HG03025 (cell line): ENCODE results near the gene PCDHA2.
"Not testable (repeated sequence)": the region's sequence is repeated elsewhere in the genome, so short reads cannot be mapped to it uniquely, and the experiment has no call there.

ENCODE experiments used
- ATAC-seq: cut with Tn5 transposase; IDR thresholded peaks from one replicate; pipeline ENCODE4 v1.9.1; 2021; ENCODE audit warnings: mild to moderate bottlenecking, moderate library complexity; ENCODE audit not compliant: unreplicated experiment, low FRiP score

PCDHA2 gene

GRCh38 chr5:140808889-140809291, 14.2 kb downstream of the PCDHA2 start:
- no peak for ATAC-seq

DNA sequence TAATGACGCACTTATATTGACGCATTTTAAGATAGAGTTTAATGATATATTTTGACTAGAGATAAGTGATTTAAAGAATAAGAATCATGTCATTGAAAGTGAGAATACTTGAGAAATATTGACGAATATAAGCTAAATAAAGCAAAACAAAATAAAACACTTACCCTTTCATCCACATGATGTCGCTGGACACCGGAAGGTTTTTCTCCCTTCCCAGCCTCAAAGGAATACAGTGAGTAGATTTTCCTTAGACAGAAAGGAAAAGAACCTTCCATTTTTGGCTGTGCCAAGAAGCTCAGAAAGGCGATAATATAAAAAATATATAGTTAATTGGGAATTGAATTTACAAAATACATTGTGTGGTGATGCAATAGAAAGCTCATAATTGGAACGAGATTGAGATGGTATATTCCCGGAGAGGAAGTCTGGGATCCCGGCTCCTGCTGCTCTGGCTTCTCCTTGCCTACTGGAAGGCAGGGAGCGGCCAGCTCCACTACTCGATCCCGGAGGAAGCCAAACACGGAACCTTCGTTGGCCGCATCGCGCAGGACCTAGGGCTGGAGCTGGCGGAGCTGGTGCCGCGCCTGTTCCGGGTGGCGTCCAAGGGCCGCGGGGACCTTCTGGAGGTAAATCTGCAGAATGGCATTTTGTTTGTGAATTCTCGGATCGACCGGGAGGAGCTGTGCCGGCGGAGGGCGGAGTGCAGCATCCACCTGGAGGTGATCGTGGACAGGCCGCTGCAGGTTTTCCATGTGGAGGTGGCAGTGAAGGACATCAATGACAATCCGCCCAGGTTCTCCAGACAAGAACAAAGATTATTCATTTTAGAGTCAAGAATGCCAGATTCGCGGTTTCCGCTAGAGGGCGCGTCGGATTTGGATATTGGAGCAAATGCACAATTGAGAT, 27.0 kb downstream of the PCDHA2 start, which contains the start of gene PCDHA5:
PCDHA5 (plus strand) TSS at position 239 of the 906 bp plus-strand sequence.
- no peak for ATAC-seq

GRCh38 chr5:140822281-140822629, 27.6 kb downstream of the PCDHA2 start:
- no peak for ATAC-seq

DNA sequence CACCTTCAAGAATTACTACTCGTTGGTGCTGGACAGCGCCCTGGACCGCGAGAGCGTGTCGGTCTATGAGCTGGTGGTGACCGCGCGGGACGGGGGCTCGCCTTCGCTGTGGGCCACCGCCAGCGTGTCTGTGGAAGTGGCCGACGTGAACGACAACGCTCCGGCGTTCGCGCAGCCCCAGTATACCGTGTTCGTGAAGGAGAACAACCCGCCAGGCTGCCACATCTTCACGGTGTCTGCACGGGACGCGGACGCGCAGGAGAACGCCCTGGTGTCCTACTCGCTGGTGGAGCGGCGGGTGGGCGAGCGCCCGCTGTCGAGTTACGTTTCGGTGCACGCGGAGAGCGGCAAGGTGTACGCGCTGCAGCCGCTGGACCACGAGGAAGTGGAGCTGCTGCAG, 28.3 kb downstream of the PCDHA2 start:
- ATAC-seq, result not testable (repeated sequence)

GRCh38 chr5:140823475-140823874, 28.8 kb downstream of the PCDHA2 start:
- ATAC-seq, result no peak

DNA sequence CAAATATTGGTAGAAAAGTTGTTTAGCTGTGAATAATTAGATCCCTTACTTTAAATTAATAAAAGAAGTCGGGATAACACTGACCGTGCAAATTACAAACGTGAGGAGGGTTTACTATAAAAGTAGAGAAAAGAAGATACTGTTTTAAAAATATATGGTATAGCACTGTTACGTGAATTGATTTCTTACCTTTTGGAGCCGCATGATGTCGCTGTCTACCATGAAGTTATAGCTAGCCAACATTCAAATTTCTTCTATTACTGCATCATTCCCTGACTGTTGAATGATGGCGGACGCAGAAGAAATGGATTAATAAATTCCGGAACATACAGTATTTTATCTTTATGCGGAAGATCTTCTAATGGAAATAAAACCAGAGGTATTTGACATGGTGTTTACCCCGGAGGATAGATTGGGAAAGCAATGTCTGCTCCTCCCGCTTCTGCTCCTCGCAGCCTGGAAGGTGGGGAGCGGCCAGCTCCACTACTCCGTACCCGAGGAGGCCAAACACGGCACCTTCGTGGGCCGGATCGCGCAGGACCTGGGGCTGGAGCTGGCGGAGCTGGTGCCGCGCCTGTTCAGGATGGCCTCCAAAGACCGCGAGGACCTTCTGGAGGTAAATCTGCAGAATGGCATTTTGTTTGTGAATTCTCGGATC, 33.2 kb downstream of the PCDHA2 start, which contains the start of gene PCDHA6:
PCDHA6 (plus strand) TSS at position 257 of the 658 bp plus-strand sequence; CDS start at position 389, 132 bp downstream.
- ATAC-seq, result no peak

GRCh38 chr5:140828362-140828737, 33.7 kb downstream of the PCDHA2 start:
- no peak for ATAC-seq

DNA sequence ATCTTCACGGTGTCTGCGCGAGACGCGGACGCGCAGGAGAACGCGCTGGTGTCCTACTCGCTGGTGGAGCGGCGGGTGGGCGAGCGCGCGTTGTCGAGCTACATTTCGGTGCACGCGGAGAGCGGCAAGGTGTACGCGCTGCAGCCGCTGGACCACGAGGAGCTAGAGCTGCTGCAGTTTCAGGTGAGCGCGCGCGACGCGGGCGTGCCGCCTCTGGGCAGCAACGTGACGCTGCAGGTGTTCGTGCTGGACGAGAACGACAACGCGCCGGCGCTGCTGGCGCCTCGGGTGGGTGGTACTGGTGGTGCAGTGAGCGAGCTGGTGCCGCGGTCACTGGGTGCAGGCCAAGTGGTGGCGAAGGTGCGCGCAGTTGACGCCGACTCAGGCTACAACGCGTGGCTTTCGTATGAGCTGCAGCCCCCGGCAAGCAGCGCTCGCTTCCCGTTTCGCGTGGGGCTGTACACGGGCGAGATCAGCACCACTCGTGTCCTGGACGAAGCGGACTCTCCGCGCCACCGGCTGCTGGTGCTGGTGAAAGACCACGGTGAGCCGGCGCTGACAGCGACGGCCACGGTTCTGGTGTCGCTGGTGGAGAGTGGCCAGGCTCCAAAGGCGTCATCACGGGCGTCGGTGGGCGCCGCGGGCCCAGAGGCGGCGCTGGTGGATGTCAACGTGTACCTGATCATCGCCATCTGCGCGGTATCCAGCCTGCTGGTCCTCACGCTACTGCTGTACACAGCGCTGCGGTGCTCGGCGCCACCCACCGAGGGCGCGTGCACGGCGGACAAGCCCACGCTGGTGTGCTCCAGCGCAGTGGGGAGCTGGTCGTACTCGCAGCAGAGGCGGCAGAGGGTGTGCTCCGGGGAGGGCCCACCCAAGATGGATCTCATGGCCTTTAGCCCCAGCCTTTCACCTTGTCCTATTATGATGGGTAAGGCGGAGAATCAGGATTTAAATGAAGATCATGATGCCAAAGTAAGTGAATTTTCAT, 35.2 kb downstream of the PCDHA2 start:
- ATAC-seq, result not testable (repeated sequence)

DNA sequence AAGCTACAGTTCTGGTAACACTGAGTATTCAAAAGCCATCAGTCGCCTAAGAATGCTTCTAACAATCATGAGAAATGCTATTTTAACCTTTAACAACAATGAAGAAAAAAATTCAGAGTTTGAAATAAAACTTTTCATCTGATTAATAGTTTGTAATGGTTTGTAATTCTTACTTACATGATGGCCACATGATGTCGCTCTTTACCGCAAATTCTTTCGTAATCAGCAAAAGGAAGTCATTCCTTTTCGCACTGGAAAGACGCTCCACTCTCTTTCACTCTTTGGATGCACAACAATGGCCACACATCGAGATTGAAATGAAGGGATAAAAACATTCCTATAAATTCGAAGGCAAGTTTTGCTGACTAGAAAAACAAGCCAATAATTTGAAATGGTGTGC, 39.3 kb downstream of the PCDHA2 start, which contains the start of gene PCDHA7:
PCDHA7 (plus strand) TSS at position 277 of the 400 bp plus-strand sequence; CDS start at position 392, 115 bp downstream.
- no peak for ATAC-seq

DNA sequence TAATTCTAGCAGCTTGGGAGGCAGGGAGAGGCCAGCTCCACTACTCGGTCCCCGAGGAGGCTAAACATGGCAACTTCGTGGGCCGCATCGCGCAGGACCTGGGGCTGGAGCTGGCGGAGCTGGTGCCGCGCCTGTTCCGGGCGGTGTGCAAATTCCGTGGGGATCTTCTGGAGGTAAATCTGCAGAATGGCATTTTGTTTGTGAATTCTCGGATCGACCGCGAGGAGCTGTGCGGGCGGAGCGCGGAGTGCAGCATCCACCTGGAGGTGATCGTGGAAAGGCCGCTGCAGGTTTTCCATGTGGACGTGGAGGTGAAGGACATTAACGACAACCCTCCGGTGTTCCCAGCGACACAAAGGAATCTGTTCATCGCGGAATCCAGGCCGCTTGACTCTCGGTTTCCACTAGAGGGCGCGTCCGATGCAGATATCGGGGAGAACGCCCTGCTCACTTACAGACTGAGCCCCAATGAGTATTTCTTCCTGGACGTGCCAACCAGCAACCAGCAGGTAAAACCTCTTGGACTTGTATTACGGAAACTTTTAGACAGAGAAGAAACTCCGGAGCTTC, 39.9 kb downstream of the PCDHA2 start:
- not testable (repeated sequence) for ATAC-seq

DNA sequence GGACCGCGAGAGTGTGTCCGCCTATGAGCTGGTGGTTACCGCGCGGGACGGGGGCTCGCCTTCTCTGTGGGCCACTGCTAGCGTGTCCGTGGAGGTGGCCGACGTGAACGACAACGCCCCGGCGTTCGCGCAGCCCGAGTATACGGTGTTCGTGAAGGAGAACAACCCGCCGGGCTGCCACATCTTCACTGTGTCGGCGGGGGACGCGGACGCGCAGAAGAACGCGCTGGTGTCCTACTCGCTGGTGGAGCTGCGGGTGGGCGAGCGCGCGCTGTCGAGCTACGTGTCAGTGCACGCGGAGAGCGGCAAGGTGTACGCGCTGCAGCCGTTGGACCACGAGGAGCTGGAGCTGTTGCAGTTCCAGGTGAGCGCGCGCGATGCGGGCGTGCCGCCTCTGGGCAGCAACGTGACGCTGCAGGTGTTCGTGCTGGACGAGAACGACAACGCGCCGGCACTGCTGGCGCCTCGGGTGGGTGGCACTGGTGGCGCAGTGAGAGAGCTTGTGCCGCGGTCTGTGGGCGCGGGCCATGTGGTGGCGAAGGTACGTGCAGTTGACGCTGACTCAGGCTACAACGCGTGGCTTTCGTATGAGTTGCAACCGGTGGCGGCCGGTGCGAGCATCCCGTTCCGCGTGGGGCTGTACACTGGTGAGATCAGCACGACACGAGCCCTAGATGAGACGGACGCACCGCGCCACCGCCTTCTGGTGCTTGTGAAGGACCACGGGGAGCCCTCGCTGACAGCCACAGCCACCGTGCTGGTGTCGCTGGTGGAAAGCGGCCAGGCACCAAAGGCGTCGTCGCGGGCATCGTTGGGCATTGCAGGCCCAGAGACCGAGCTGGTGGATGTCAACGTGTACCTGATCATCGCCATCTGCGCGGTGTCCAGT, 41.2 kb downstream of the PCDHA2 start:
- ATAC-seq, result no peak

- ATAC-seq, result no peak
Observed at GRCh38 chr5:140840978-140841962, 46.6 kb downstream of the PCDHA2 start, which contains the start of gene PCDHA8. TSS of gene PCDHA8 (plus strand) at chr5:140841187. CDS start at chr5:140841322, 135 bp downstream.

GRCh38 chr5:140842798-140843733, 48.4 kb downstream of the PCDHA2 start:
- ATAC-seq, result no peak
